GM21526 (cell line): ENCODE results near the gene EHF.
A peak's percentile ranks its signal among the peaks of the same experiment; 100 is the strongest.

Experiments used
- ATAC-seq: cut with Tn5 transposase; IDR thresholded peaks from one replicate; pipeline ENCODE4 v1.9.1; 2021; ENCODE audit warnings: moderate library complexity; ENCODE audit not compliant: unreplicated experiment, low FRiP score

The EHF gene

DNA sequence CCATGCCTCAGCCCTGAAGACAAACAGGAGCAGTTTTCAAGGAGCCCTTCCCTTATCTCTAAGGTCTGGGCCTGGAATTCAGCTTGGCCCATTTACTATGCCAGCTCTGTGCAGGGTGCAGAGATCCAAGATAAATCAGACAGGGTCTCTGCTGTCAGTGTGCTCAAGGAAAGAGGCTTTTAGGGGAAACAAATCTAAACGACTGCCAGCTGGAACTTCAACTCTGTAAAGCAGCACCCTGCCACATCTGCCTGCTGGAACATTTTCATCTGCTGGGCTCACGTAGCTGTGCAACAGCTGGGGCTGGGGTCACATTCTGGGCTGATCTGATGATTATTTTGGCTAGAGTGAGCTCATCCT lies 19.8 kb upstream of the EHF start:
- ATAC-seq, result no peak

DNA sequence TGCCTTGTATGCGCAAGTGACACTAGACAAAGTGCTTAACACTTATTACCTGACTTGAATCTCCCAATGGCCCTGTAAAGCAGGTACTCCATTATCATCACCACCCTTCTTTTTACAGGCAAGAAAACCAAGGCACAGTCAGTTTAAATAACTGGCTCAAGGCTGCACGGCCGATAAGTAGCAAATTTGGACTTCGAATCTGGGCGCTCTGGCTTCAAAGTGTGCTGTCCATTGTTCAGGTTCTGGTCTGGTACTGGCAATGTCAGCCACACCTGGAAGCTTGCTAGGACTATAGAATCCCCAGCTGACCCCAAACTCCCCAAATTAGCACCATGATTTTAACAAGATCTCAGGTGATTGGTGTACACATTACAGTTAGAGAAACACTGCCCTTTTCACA lies 19.3 kb upstream of the EHF start:
- no peak for ATAC-seq

DNA sequence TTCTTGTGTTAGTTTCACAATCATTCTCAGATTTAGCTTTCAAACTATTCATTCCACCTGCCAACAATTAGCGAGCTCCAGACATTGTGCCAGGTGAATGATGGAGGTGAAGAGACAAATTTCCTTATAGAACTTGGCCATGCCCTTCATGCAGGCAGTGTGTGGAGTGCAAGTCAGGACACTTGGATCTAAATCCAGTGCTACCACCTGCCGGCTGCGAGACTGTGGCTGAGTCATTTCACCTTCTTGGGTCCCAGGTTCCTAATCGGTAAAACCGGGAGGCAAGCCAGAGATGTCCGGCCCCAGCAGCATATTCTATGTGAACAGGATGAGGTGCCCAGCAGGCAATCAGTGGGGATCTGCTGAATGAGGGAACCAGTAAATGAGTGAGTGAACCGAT lies 18.6 kb upstream of the EHF start:
- no peak for ATAC-seq

DNA sequence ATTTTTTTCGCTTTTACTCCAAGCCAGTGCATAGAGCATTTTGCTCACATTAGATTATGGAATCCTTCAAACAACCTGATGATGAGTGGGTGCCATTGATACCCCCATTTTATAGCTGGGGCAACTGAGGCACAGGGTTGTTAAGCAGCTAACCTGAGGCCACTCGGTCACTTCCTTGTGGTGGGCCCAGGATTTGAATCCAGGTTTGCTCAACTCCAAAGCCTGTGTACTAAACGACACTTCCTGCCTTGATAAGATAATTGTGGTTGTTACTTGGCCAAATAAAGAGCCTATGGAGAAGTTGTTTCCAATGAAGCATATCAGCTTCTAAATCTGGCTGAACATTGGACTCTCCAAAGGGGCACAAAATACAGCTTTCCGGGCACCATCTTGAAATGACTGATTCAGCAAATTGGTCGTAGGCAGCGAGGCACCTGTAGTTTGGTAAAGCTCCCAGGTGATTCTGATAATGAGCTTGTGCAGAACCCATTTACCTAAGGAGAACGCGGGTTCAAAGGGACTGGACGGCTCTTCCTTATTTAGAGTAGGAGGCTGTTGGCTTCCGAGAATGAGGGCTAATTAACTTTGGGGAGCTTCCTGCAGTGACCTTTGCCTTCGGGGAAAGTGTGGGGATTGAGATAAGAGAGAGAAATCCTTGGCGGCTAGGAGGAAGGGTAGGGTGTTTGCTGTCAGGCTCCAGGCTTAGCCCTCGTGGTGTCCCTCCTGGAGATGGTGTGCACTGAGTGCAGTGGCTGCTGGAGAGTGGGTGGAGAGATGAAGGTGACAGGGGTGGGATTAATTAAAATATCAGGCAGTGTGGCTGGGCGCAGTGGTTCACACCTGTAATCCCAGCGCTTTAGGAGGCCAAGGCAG lies 17.5 kb upstream of the EHF start:
- ATAC-seq, result no peak

DNA sequence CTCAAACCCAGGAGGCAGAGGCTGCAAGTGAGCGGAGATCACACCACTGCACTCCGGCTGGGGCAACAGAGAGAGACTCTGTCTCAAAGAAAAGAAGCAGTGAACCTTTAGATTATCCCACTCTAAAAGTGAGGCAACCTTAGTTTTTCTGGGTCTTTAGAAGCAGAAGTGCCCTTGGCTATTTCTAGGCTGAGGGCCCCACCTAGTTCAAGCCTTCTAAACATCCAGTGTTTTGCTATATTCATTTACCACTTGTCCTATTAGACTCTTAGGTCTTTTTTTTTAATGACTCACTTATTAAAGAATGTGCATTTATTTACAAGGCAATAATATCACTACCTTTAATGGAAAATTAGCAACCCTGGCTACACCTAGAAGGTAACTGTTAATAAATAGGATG lies 16.7 kb upstream of the EHF start:
- no peak for ATAC-seq

DNA sequence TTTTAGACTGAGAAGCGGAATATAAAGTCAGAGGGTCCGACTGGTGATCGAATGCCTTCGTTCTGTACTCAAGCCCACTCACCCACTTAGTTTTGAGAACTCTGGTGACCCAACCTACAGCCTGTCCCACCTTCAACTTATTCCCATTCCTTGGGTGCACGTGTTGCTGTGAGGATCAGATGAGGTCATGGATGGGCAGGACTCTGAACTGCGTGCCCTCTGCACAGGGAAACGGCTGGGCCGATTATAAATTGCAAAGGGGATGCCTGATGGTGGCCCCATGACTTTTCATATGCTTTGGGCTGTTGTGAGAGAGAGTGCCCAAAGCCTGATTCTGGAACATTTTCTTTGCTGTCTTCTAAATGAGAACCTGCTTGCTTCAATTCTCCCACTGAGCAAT lies 16.0 kb upstream of the EHF start:
- ATAC-seq, result no peak

DNA sequence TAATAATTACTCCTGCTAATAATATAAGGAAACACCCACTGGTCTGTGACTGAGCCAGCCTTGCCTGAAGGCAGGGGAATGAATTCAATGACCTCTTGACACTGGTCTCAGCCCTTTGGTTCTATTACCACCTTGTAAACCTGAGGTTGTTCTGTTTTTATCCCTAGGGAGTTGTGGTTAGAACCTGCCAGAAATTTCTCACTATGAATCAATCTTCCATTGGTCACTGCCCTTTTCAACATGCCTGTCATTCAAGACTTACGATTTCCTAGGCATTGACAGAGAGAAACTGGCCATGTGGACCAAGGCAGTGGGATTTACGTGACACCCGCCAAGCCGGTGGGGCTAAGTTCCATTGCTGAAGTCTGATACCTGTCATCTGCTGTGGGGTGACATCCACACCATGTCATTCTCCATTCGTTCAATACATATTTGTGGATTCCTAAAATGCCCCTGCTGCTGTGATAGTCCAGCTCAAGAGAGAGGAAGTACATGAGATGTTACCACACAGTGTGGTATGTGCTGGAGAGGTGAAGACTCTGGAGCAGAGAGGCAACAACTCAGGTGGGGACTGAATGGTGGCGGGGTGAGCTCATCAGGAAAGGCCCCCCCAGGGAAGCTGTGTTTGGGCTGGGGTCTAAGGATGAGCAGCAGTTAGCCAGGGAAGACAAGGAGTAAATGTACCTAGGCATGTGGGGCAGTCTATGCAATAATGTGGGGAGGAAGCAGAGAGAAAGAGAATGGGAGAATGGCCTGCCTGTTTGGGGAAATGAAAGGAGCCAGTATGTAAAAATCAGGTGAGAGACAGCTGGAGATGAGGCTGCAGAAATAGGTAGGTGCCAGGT lies 15.2 kb upstream of the EHF start:
- ATAC-seq, result no peak

DNA sequence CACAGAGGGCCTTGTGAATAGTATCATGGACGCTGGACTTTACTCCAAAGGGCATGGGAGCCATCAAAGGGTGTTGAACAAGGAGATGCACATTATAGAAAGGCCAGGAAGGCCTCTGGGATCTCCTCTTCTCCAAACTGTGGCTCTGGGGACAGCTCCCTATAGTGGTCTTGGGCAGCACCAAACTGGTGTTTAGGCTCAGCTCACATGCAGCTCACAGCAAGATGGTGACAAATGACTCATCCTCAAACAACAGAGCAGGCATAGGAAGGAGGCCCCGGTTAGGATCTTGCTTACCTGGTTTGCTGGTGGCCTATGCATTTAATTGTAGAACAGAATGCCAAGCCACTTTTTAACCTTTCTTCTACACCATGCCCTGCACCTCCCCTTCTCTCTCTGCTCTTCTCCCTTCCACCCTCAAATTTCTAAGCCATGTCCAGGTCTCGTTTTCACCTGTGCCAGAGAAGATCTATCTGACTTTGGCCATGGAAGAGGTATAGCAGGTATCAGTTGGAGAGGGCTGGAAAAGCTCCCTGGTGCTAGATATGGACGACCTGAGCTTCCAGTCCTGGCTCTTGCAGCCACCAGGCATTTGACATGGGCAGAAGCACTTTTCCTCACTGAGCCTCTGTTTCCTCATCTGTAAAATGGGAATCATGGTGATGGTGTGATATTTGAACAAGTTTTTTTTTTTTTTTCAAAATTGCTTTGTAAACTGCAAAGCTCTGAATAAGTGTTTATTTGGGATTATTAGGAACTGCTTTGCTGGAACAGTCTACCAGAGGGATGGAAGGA lies 14.4 kb upstream of the EHF start:
- ATAC-seq, result no peak

DNA sequence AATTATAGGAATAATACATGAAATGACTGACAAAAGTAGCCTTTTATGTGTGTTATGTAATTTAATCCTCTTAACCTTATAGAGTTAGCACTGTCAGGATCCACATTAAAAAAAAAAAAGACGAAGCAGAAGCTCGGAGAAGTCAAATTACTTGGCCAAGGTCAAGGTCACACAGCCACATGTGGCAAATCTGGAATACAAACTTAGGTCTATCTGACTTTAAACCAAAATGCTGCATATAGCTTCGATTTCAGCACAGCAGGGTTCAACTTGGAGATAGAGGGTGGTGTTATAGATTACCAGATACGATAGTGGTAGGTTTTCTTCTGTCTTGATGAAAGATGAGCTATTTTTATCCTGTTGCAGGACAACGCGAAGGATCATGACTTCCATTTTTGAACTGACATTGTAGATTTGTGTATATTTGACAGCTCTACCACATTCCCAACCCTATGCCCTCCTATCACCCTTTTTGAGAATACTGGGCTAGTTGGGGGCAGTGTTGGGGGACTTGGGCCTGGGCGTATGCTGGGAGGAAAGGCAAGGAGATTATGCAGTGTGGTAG lies 11.6 kb upstream of the EHF start:
- ATAC-seq, result no peak

DNA sequence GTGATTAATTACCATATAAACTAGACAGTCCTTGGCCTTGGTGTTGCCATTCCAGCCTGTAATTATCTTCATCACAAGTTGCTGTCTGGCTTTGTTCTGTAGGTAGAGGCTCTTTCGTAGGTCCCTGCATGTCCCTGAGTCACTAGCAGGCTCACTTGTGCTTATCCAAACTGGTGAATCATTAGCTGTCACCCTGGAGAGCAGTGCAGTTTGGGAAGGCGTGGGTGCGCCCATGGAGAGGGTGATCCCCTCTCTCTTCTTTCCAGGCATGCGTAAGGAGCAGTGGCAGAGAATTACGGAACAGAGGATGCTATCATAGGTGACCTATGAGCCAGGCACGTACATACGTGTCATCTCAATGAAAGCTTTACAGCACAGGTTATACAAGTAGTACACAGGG lies 11.0 kb upstream of the EHF start:
- no peak for ATAC-seq

DNA sequence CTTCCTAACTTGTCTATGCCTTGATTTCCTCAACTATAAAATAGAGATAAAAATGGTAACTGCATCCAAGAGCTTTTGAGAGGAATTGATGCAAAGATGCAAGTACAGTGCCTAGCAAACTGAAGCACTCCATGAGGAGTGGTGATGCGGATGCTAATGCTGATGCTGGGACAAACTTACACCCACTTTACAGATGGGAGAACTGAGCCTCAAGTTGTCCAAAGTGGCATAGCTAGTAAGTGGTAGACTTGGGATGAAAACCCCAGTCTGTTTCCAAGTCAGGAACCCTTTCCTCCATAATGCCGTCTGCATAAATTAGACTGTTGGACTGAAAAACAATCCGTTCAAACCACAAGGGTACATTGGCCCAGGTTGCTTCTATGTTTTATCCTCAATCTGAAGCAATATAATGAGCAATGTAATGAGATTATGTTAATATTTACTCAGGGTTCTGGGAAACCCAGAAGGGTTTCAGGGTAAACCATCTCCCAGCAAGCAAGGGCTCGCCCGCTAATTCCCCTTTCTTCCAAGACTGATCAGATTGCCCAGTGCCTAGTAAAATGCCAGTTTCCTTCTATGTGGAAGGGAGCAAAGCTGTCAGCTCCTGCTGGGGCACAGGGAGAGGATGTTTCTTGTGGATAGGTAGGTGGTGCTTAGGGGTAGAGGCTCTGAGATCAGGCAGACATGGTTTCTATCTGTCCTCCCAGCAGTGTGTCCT lies 10.4 kb upstream of the EHF start:
- no peak for ATAC-seq

DNA sequence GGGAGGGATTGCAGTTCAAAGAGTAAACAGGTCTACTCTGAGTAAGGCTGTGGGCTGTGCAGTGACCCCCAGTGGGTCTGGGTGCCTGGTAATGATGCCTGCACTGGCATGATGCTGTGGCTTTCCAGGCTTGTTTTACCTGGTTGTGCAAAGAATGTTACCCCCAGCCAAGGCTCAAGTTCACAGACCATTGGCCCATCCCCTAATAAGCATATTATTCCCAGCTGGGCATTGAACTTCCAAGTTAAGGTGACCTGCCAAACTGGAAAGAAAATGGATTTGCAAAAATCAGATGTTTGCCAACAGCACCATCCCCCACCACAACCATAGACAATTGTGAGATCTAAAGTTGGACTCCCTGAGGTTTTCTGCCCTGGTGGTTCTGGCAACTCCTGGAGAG lies 7.9 kb upstream of the EHF start:
- no peak for ATAC-seq

DNA sequence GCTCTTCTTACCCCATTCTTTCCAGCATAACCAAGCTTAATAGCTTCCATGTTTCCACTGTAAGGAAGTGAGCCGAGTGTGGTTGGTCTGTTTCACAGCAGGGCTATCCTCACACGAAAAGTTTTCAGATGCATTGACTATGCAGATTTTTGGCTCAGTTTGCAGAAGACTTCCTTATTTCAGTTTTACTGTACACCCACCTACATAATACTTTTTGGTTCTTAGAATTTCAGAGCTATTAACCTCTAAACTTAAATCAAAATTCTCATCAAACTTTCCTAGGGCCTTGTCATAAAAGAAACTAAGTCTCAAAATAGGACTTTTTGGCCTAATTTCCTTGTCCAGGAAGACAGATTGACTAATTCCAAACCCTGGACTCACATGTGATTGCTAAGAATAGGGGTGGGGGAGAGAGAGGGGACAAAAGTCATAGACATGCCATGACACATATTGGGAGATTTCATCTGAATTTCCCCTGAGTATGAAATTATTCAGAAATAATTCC lies 7.3 kb upstream of the EHF start:
- ATAC-seq, result peak; percentile 63

DNA sequence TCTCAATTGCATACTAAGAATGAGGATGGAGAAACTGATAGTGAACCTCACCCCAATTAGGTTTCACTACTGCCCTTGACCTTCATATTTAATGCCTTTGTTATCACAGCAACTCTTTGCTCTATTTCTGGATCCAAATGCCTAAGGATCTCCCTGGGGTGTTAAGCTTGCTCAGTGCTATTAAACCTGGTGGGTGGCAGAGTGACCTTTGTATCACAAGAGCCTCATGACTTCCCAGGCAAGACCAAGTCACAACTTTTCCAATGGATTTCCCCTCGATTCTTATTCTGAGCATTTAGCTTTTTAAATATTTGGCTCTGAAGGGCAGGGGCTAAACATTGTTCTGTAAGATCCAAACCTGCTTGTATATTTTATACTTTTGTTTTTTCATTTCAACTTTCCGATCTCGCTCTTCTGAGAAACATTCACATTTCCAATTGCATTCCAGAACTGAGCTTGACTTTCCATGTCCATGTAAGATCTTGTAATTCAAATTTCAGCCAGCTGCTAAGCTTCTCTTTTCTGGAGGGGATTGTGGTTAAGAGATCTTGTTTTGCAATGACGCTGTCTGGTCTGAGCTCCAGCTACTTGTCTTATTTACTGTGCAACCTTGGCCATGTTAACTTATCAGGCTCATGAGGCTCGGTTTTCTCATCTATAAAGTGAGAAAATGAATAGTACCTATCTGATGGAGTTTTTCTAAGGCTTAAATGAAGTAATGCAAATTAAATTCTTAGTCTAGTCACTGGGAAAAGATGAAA lies 6.4 kb upstream of the EHF start:
- no peak for ATAC-seq

DNA sequence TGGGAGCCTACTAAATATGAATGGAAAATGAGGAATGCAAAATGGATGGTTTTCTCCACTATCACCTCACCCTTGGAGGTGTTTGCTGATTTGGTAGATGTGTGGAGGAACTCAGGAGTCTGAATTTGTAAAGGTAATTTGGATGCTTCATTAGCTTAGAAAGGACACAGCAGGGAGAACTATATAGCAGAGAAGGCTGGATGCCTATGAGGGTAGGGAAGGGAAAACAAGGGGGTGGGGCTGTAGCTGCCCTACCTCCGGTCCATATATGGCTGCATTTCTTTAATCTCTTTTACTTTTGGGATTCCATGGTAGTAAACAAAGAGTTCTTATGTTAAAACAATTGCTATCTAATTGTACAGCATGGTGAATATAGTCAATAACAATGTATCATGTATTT lies 4.8 kb upstream of the EHF start:
- ATAC-seq, result no peak

DNA sequence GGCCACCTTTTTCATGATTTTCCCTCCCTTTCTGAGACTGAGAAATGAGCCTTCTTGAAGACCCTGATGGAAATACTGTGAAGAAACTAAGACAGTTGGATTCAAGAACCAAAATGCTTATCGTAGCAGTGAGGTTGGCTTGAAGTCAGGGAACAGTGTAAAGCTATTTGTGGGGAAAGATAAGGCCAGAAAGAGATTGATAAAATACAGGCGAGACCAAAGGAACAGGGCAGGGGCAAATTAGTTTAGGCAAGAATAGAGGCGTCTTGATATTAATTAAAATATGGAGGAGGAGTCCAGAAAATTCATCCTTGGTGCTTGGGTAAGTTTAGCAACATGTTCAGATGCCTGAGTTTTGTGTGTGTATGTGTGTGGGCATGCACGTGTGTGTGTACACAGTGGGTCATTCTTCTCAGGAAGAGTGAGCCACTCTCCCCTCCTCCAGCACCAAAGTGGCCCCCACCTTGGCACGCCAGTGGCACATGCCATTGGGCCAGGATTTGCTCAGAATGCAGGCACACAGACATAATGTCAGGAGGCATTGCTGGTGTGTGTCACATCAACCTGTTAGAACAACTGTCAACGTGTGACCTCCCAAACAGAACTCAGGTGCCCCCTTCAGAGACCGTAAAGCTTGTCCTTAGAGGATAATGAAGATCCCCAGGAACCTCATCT lies 3.9 kb upstream of the EHF start:
- ATAC-seq, result no peak

DNA sequence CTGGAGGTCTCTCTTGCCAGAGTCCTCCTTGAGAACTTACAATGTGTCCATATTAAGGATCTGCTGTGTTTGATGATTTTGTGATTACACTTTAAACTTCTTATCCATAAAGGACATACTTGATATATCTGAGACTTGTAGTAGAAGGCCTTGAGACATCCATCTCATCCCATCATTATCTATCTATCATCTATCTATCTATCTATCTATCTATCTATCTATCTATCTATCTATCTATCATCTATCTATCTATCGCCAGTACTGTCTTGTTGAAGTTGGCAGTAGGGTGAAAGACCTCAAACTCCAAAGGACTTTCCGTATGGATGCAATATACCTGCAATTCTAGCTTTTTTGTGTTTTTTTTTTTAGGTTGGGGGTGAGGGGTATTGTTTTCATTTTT lies 2.5 kb upstream of the EHF start:
- ATAC-seq, result no peak

DNA sequence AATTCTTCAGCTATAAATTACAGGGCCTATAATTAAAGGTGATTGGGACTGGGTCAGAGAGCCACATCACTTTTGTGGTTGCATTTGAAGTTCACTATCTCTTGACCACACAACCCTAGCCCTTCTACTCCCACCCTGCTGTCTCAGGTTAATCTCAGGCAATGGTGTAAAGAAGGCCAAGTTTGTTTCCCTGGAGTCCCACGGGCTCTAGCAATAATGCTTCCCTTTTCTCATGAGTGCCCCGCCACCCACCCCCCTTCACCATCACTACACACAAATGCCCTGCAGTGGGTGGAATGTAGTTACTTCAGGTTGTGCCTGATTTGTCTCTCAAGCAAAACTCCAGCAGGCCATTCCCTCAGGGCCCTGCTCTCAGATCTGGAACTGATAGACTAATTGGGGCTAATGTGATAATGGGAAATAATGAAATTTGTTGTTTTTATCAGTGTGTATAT lies 1.8 kb upstream of the EHF start:
- ATAC-seq, result no peak

DNA sequence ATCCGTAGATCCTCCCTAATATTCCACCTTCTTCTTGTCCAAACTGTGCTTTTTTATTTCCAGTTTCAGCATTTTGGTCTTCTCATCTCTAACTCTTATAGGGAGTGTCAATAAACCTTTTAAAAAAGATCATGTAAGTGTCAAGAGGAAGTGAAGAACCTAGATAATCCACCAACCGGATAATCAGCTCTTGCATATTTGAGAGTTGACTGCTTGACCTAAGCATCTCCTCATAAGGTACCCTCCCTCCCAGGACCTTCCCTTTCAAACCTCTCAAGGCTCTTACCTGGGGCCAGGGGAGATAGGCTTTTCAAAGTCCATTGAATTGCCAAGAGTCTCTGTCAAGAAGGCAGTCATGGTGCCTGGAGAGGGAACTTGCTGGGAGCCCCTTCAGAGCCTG lies 691 bp upstream of the EHF start:
- no peak for ATAC-seq
